Hepatocyte (in vitro differentiated cells): ENCODE data around the gene STAU1. TPM values are rescaled to one million over a fixed set of nuclear protein-coding genes. Genes with fewer than 3 reads are reported as not detected.
"Not testable (repeated sequence)": the region's sequence is repeated elsewhere in the genome, so short reads cannot be mapped to it uniquely, and the experiment has no call there.

Experiments used
- DNase-seq: peaks from one replicate; pipeline ENCODE4 v3.0.0-alpha.2; 2016; ENCODE audit warnings: low spot score
- H2AFZ ChIP-seq: fragments of 200-600 bp; sonication (generic); 2 replicates; pipeline ENCODE4 v1.6.0; 2016; ENCODE audit warnings: antibody characterized with exemption, mild to moderate bottlenecking
- H3K27ac ChIP-seq: fragments of 200-600 bp; sonication (generic); 2 replicates; pipeline ENCODE4 v1.5.1; 2016; ENCODE audit warnings: mild to moderate bottlenecking
- H3K27me3 ChIP-seq: fragments of 200-600 bp; sonication (generic); 2 replicates; pipeline ENCODE4 v1.6.1; 2016
- H3K36me3 ChIP-seq: fragments of 200-600 bp; sonication (generic); replicated peaks from 2 replicates; pipeline ENCODE4 v1.5.1; 2016; ENCODE audit warnings: low read depth; ENCODE audit not compliant: insufficient read depth
- H3K4me1 ChIP-seq: fragments of 200-600 bp; sonication (generic); 2 replicates; pipeline ENCODE4 v1.5.1; 2016; ENCODE audit warnings: mild to moderate bottlenecking, moderate library complexity; ENCODE audit not compliant: insufficient read depth
- H3K4me2 ChIP-seq: fragments of 200-600 bp; sonication (generic); 2 replicates; pipeline ENCODE4 v1.6.0; 2016
- H3K4me3 ChIP-seq: fragments of 200-600 bp; sonication (generic); 2 replicates; pipeline ENCODE4 v1.5.1; 2016; ENCODE audit warnings: mild to moderate bottlenecking
- H3K79me2 ChIP-seq: fragments of 200-600 bp; sonication (generic); 2 replicates; pipeline ENCODE4 v1.6.0; 2017; ENCODE audit warnings: mild to moderate bottlenecking
- H3K9me2 ChIP-seq: fragments of 200-600 bp; sonication (generic); replicated peaks from 2 replicates; pipeline ENCODE4 v1.6.0; 2017; ENCODE audit warnings: mild to moderate bottlenecking; ENCODE audit not compliant: insufficient read depth
- H3K9me3 ChIP-seq: fragments of 200-600 bp; sonication (generic); 2 replicates; pipeline ENCODE4 v1.5.1; 2016; ENCODE audit warnings: low read depth, mild to moderate bottlenecking
- H4K20me1 ChIP-seq: fragments of 200-600 bp; sonication (generic); 2 replicates; pipeline ENCODE4 v1.6.0; 2016; ENCODE audit warnings: mild to moderate bottlenecking; ENCODE audit not compliant: insufficient read depth, poor library complexity, severe bottlenecking
- CTCF ChIP-seq: fragments of 200-600 bp; sonication (generic); IDR thresholded peaks from 2 replicates; pipeline ENCODE4 v1.5.1; 2016; ENCODE audit warnings: antibody characterized with exemption, mild to moderate bottlenecking; ENCODE audit not compliant: poor library complexity
- EZH2 ChIP-seq: fragments of 200-600 bp; sonication (generic); IDR thresholded peaks from 2 replicates; pipeline ENCODE4 v1.6.1; 2016; ENCODE audit warnings: antibody characterized with exemption, mild to moderate bottlenecking, borderline replicate concordance
- EZH2phosphoT487 ChIP-seq: fragments of 200-600 bp; sonication (generic); IDR thresholded peaks from one replicate; pipeline ENCODE4 v1.6.1; 2018; ENCODE audit warnings: antibody characterized with exemption, mild to moderate bottlenecking, low read depth, moderate library complexity; ENCODE audit not compliant: unreplicated experiment, severe bottlenecking
- WGBS: methylation state at CpG from one replicate; pipeline ENCODE4 v1.1.6; 2016; ENCODE audit warnings: low lambda C conversion rate; ENCODE audit errors: missing lambda C conversion rate; 5-methylcytosine and 5-hydroxymethylcytosine counted together
- polyA plus RNA-seq: library from polyadenylated mRNA; unstranded; fragments of >200 nt; fragmentation: Nextera tagmentation; extraction: Ambion mirVana; gene quantifications from 2 replicates; pipeline ENCODE4 v1.2.1, GENCODE V29; 2016
- total RNA-seq: library from RNA; depleted of rRNA; stranded (reverse); fragments of >200 nt; gene quantifications from 2 replicates; pipeline ENCODE4 v1.2.3, GENCODE V29; 2014

Gene STAU1
- total and polyA plus RNA-seq, 2 experiments from 2014 or later: 72.9 to 84.5 TPM

GRCh38 chr20:49091762-49092161, 96.4 kb downstream of the STAU1 start:
- DNase-seq: no peak
- H2AFZ ChIP-seq: no peak overlapping the region
- WGBS: 73% methylated on average over 1 of the region's 1 CpG
- no peaks in the 10 kb centered on the region for H3K27me3 ChIP-seq
- no peak for TF ChIP-seq CTCF
- no peak for TF ChIP-seq EZH2
- no peak for TF ChIP-seq EZH2phosphoT487
- H3K4me1 ChIP-seq: no peaks in the 10 kb centered on the region
- no peak overlapping the region for H3K27ac ChIP-seq
- H3K9me3 ChIP-seq: no peaks in the 10 kb centered on the region
- H3K9me2 ChIP-seq: no peaks in the 10 kb centered on the region
- no peak overlapping the region for H3K4me3 ChIP-seq
- no peaks in the 10 kb centered on the region for H4K20me1 ChIP-seq
- no peaks in the 10 kb centered on the region for H3K79me2 ChIP-seq
- H3K36me3 ChIP-seq: no peaks in the 10 kb centered on the region
- H3K4me2 ChIP-seq: no peak overlapping the region

DNA sequence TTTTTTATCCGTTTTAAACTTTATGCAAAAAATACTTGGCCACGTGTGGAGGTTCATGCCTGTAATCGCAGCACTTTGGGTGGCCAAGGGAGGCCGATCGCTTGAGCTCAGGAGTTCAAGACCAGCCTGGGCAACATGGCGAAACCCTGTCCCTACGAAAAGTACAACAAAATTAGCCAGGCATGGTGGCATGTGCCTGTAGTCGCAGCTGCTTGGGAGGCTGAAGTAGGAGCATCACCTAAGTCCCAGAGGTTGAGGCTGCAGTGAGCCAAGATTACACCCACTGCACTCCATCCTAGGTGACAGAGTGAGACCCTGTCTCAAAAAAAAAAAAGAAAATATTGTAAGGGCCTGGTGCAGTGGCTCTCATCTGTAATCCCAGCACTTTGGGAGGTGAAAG, 97.0 kb downstream of the STAU1 start:
- DNase-seq: no peak
- no peaks in the 10 kb centered on the region for H3K79me2 ChIP-seq
- H4K20me1 ChIP-seq: no peaks in the 10 kb centered on the region
- no peak overlapping the region for H3K4me3 ChIP-seq
- no peak overlapping the region for H3K4me2 ChIP-seq
- WGBS: 98% methylated on average over 8 of the region's 8 CpGs
- no peaks in the 10 kb centered on the region for H3K9me3 ChIP-seq
- TF ChIP-seq EZH2: no peak
- TF ChIP-seq CTCF: no peak
- no peak for TF ChIP-seq EZH2phosphoT487
- no peaks in the 10 kb centered on the region for H3K27me3 ChIP-seq
- no peaks in the 10 kb centered on the region for H3K4me1 ChIP-seq
- H3K27ac ChIP-seq: no peak overlapping the region
- no peaks in the 10 kb centered on the region for H3K36me3 ChIP-seq
- no peak overlapping the region for H2AFZ ChIP-seq
- H3K9me2 ChIP-seq: no peaks in the 10 kb centered on the region

DNA sequence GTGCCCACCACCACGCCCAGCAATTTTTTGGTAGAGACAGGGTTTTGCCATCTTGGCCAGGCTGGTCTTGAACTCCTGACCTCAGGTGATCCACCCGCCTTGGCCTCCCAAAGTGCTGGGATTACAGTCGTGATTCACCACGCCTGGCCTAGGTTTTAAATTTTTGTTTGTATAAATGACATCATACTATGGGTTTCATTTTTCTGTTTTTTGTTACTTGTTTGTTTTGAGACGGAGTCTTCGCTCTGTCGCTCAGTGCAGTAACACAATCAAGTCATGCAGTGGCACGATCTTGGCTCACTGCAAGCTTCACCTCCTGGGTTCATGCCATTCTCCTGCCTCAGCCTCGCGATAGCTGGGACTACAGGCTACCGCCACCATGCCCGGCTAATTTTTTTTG, 105.8 kb downstream of the STAU1 start:
- H3K4me2 ChIP-seq, H3K9me2 ChIP-seq, H3K36me3 ChIP-seq, H3K27ac ChIP-seq, H3K4me1 ChIP-seq, H2AFZ ChIP-seq, H3K79me2 ChIP-seq, H3K27me3 ChIP-seq, H3K9me3 ChIP-seq, H4K20me1 ChIP-seq, DNase-seq, H3K4me3 ChIP-seq: not testable (repeated sequence)
- 97% methylated on average over 12 of the region's 12 CpGs for WGBS

DNA sequence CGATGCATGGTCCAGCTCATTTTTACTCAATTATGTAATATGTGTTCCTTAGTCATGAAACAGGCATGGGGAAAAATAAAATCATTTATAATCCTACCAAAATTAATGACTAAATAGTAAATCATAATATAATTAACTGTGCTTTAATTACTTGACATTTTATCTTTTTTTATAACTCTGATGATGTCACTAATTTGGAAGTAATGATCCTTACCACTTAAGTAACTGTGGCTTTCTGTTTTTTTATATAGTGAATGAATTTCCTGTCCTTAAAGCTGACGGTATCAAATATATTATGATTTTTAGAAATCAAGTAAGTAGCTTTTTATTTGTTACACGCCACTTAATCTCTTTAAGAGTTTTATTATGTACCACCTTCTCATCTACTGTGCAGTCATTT, 109.8 kb downstream of the STAU1 start:
- TF ChIP-seq EZH2phosphoT487: no peak
- no peaks in the 10 kb centered on the region for H3K79me2 ChIP-seq
- H3K4me1 ChIP-seq: no peaks in the 10 kb centered on the region
- no peak overlapping the region for H3K27ac ChIP-seq
- H3K4me3 ChIP-seq: no peak overlapping the region
- 97% methylated on average over 3 of the region's 3 CpGs for WGBS
- no peaks in the 10 kb centered on the region for H3K9me2 ChIP-seq
- H3K9me3 ChIP-seq: no peaks in the 10 kb centered on the region
- H4K20me1 ChIP-seq: no peaks in the 10 kb centered on the region
- no peak overlapping the region for H3K4me2 ChIP-seq
- H2AFZ ChIP-seq: no peak overlapping the region
- DNase-seq: no peak
- no peaks in the 10 kb centered on the region for H3K27me3 ChIP-seq
- no peaks in the 10 kb centered on the region for H3K36me3 ChIP-seq

DNA sequence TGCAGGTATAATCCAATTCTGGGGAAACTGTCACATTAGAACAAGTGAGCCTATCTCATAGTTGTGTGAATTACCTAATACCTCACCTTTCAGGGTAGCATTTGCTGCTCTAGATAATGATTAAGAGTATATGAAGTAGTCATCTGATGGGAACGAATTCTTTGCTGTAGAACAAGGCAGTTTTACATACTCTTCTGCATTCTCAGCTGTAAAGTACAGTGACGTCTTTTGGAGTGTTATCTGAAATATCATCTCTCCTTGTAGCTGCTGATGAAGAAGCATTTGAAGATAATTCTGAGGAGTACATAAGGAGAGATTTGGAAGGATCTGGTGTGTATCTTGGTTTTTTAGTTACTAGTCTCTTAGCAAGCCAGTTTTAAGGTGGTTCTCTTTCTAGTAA, 113.6 kb downstream of the STAU1 start:
- no peaks in the 10 kb centered on the region for H3K4me1 ChIP-seq
- WGBS: 91% methylated on average over 2 of the region's 2 CpGs
- no peaks in the 10 kb centered on the region for H4K20me1 ChIP-seq
- no peak overlapping the region for H3K4me2 ChIP-seq
- H3K79me2 ChIP-seq: no peaks in the 10 kb centered on the region
- no peak overlapping the region for H3K4me3 ChIP-seq
- H2AFZ ChIP-seq: no peak overlapping the region
- H3K9me3 ChIP-seq: no peaks in the 10 kb centered on the region
- no peak for DNase-seq
- H3K9me2 ChIP-seq: no peaks in the 10 kb centered on the region
- H3K27me3 ChIP-seq: no peaks in the 10 kb centered on the region
- H3K36me3 ChIP-seq: no peaks in the 10 kb centered on the region
- no peak overlapping the region for H3K27ac ChIP-seq
- no peak for TF ChIP-seq EZH2phosphoT487
- TF ChIP-seq CTCF: no peak
- TF ChIP-seq EZH2: no peak
